GM23248 (cell line): Measurements from ENCODE around the gene FAM3D. TPM values are rescaled to one million over a fixed set of nuclear protein-coding genes. Genes with fewer than 3 reads are reported as not detected.

Experiments
- DNase-seq: peaks from one replicate; pipeline ENCODE4 v3.0.0-alpha.2; 2015
- H2AFZ ChIP-seq: fragments of 200-600 bp; sonication (generic); 2 replicates; pipeline ENCODE4 v1.6.1; 2016; ENCODE audit warnings: antibody characterized with exemption
- H3F3A ChIP-seq: fragments of 200-600 bp; sonication (generic); 2 replicates; pipeline ENCODE4 v1.6.1; 2016; ENCODE audit warnings: mild to moderate bottlenecking, antibody characterized with exemption, mixed run types; ENCODE audit not compliant: insufficient read depth
- H3K27ac ChIP-seq: fragments of 200-600 bp; sonication (generic); 2 replicates; pipeline ENCODE4 v1.5.1; 2016; ENCODE audit warnings: mild to moderate bottlenecking
- H3K27me3 ChIP-seq: fragments of 200-600 bp; sonication (generic); replicated peaks from 2 replicates; pipeline ENCODE4 v1.6.1; 2016; ENCODE audit warnings: mild to moderate bottlenecking; ENCODE audit not compliant: insufficient read depth
- H3K36me3 ChIP-seq: fragments of 200-600 bp; sonication (generic); 2 replicates; pipeline ENCODE4 v1.6.1; 2016; ENCODE audit warnings: low read depth, mild to moderate bottlenecking
- H3K4me1 ChIP-seq: fragments of 200-600 bp; sonication (generic); 2 replicates; pipeline ENCODE4 v1.6.1; 2016; ENCODE audit warnings: mild to moderate bottlenecking; ENCODE audit not compliant: insufficient read depth
- H3K4me2 ChIP-seq: fragments of 200-600 bp; sonication (generic); one replicate; pipeline ENCODE4 v1.6.1; 2016; ENCODE audit warnings: mild to moderate bottlenecking; ENCODE audit not compliant: unreplicated experiment
- H3K4me3 ChIP-seq: fragments of 200-600 bp; sonication (generic); 2 replicates; pipeline ENCODE4 v1.5.1; 2016; ENCODE audit warnings: mild to moderate bottlenecking
- H3K79me2 ChIP-seq: fragments of 200-600 bp; sonication (generic); 2 replicates; pipeline ENCODE4 v1.6.1; 2016; ENCODE audit warnings: mild to moderate bottlenecking; ENCODE audit not compliant: insufficient read depth
- H3K9ac ChIP-seq: fragments of 200-600 bp; sonication (generic); 2 replicates; pipeline ENCODE4 v1.6.1; 2016; ENCODE audit warnings: mild to moderate bottlenecking
- H3K9me2 ChIP-seq: fragments of 200-600 bp; sonication (generic); 2 replicates; pipeline ENCODE4 v1.6.1; 2016; ENCODE audit warnings: mixed run types, mild to moderate bottlenecking, moderate library complexity; ENCODE audit not compliant: insufficient read depth
- H3K9me3 ChIP-seq: fragments of 200-600 bp; sonication (generic); one replicate; pipeline ENCODE4 v1.6.1; 2017; ENCODE audit warnings: low read depth
- H4K20me1 ChIP-seq: fragments of 200-600 bp; sonication (generic); 2 replicates; pipeline ENCODE4 v1.6.0; 2016; ENCODE audit not compliant: insufficient read depth
- EZH2 ChIP-seq: fragments of 200-600 bp; sonication (generic); IDR thresholded peaks from 2 replicates; pipeline ENCODE4 v1.6.1; 2018; ENCODE audit warnings: antibody characterized with exemption, mild to moderate bottlenecking; ENCODE audit not compliant: insufficient read depth, poor library complexity, severe bottlenecking
- EZH2phosphoT487 ChIP-seq: fragments of 200-600 bp; sonication (generic); IDR thresholded peaks from 2 replicates; pipeline ENCODE4 v1.6.1; 2018; ENCODE audit warnings: antibody characterized with exemption, moderate library complexity, mild to moderate bottlenecking, low read depth; ENCODE audit not compliant: insufficient read depth
- WGBS, 2 experiments: methylation state at CpG; one replicate each; pipeline ENCODE4 v1.1.6; 2015 to 2017; ENCODE audit warnings: low lambda C conversion rate in 2 of 2, low coverage in 1 of 2; ENCODE audit errors: missing lambda C conversion rate in 2 of 2; 5-methylcytosine and 5-hydroxymethylcytosine counted together
- in situ Hi-C: fragments of 300-500 bp; cut with MboI; formaldehyde crosslinking; loops from 2 replicates; pipeline ENCODE4 v1.15.0; 2020
- polyA plus RNA-seq: library from polyadenylated mRNA; unstranded; fragments of >200 nt; fragmentation: Nextera tagmentation; extraction: Ambion mirVana; gene quantifications from 2 replicates; pipeline ENCODE4 v1.2.1, GENCODE V29; 2016
- total RNA-seq: library from RNA; depleted of rRNA; stranded (reverse); fragments of >200 nt; shearing (Covaris generic); gene quantifications from 2 replicates; pipeline ENCODE4 v1.2.3, GENCODE V29; 2014

FAM3D gene
- total and polyA plus RNA-seq, 2 experiments from 2014 or later, result not detected

DNA sequence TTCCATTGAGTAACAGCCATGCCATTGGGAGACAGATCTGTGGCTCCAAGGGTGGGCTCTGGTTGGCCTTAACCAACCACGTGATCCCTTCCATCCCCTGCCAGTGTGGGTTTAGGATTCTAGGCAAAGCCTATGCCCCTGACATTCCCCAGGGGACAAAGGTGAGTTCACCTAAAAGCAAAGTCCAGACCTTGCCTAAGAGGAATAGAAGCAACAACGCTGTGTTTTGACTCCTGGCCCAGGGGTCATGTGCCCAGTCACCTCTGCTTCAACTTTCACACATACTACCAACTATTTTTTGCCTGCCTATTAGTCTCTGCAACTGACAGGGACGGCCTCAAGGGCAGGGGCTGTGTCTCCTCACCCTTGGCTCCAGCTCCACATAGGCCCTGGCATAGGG, 42.0 kb downstream of the FAM3D start:
- Histone ChIP-seq H3K4me3 (no peak overlapping the region), H3K9me3 (no peaks in the 10 kb centered on the region), H3K36me3 (no peaks in the 10 kb centered on the region), H3K4me1 (peaks cover 15% of the 10 kb centered on the region), H2AFZ (no peak overlapping the region), H3F3A (peaks cover 15% of the 10 kb centered on the region), H3K27ac (no peak overlapping the region), H3K9me2 (no peaks in the 10 kb centered on the region), H3K27me3 (no peaks in the 10 kb centered on the region), H3K79me2 (no peaks in the 10 kb centered on the region), H4K20me1 (no peaks in the 10 kb centered on the region), H3K9ac (no peak overlapping the region), H3K4me2 (no peak overlapping the region)
- in situ Hi-C loops, result no loop called here
- WGBS, 2 experiments, result 47 to 50% methylated on average over 3 of the region's 3 CpGs
- no peak for DNase-seq
- TF ChIP-seq EZH2phosphoT487, result no peak
- TF ChIP-seq EZH2, result no peak

DNA sequence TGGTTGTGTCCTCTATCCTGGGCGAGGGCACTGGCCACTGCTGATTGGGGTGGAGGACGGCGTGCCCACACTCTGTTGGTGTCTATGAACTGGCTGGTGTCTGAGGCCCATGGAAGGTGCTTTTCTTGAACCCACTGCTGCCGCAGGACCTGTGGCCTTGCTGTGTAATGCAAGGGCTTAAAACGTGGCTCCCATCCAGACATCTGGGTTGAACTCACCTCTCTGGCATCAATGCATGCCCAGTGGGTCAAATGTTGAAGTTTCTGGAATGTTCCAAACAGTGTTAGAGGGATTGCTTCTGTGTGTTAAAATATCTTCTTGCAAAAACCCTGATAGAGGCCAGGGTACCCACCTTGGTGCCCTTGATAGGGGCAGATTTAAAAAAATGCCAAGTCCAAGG, 42.6 kb downstream of the FAM3D start:
- Histone ChIP-seq H3K36me3 (no peaks in the 10 kb centered on the region), H3K27ac (no peak overlapping the region), H4K20me1 (no peaks in the 10 kb centered on the region), H3K79me2 (no peaks in the 10 kb centered on the region), H3K4me2 (no peak overlapping the region), H3K4me1 (peaks cover 10% of the 10 kb centered on the region), H3K27me3 (no peaks in the 10 kb centered on the region), H3F3A (peaks cover 11% of the 10 kb centered on the region), H3K9me2 (no peaks in the 10 kb centered on the region), H3K9ac (no peak overlapping the region), H2AFZ (no peak overlapping the region), H3K9me3 (no peaks in the 10 kb centered on the region), H3K4me3 (no peak overlapping the region)
- 67 to 72% methylated on average over 5 of the region's 5 CpGs for WGBS, 2 experiments
- DNase-seq, result peak; percentile 20
- TF ChIP-seq EZH2, result no peak
- no peak for TF ChIP-seq EZH2phosphoT487
- in situ Hi-C loops, result no loop called here

DNA sequence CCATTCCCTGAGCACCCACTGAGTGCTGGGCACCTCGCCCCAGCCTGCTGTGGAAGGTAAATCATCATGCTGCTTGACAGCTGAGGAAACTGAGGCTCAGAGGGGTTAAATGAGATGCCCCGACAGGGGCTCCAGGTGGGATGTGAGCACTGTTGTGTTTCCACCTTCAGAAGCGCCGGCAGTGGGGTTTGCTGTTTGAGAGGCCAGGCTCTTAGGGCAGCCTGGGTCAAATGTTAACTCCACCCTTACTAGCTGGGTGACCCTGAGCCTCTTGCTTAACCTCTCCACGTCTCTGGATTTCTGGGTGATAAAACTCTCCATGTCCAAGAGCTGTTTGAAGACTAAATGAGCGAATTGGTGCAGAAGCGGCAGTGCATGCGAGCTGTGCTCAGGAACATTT, 43.1 kb downstream of the FAM3D start:
- Histone ChIP-seq H3K9me2 (no peaks in the 10 kb centered on the region), H3K27me3 (no peaks in the 10 kb centered on the region), H3K27ac (no peak overlapping the region), H3K4me1 (peaks cover 6% of the 10 kb centered on the region), H3K9me3 (no peaks in the 10 kb centered on the region), H3K79me2 (no peaks in the 10 kb centered on the region), H4K20me1 (no peaks in the 10 kb centered on the region), H2AFZ (no peak overlapping the region), H3K4me2 (no peak overlapping the region), H3K4me3 (no peak overlapping the region), H3K36me3 (no peaks in the 10 kb centered on the region), H3K9ac (no peak overlapping the region), H3F3A (peaks cover 9% of the 10 kb centered on the region)
- WGBS, 2 experiments, result 71% methylated on average over 8 of the region's 8 CpGs
- in situ Hi-C loops, result no loop called here
- DNase-seq, result no peak
- TF ChIP-seq EZH2phosphoT487 (no peak), EZH2 (no peak)

DNA sequence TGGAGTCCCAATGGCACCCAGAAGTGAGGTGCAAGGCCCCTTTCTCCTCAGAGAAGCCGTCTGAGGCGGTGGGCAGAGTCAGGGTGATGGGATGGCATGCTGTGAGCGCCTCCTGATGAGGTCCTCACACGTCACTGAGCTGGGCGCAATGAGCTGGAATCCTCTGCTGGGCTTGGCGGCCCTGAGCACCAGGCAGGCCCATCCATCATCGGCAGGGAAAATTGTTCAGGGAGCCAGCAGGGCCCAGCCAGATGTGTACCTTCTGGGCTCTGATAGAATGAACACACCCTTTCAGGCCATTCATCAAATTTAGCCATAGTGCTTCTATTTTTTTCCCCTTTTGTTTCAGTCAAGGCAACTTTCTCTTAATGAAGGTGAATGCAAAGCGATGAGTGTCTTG, 43.7 kb downstream of the FAM3D start:
- H3K27ac ChIP-seq, result no peak overlapping the region

DNA sequence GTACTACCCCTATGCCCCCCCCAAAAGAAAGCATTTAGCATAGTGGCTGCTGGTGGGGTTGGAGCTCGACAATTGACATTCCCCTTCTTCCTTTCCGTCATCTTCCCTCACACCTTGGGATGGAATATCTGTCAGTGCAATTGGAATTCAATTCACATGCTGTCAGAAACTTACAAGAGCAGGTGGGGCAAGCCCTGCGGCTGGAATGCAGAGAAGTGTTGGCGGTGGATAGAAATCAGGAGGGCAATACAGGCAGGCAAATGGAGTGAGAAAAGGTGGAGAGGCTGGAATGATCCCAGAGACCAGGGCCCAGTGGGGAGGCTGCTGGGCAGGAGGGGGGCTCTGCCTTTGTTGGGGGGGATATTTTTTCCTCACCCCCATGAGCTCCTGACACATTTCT, 44.1 kb downstream of the FAM3D start:
- no peaks in the 10 kb centered on the region for H3K36me3 ChIP-seq
- H3F3A ChIP-seq, result no peaks in the 10 kb centered on the region
- no peaks in the 10 kb centered on the region for H3K79me2 ChIP-seq
- in situ Hi-C loops, result no loop called here
- H4K20me1 ChIP-seq, result no peaks in the 10 kb centered on the region
- H3K9ac ChIP-seq, result no peak overlapping the region
- H3K4me2 ChIP-seq, result no peak overlapping the region
- H3K9me3 ChIP-seq, result no peaks in the 10 kb centered on the region
- no peaks in the 10 kb centered on the region for H3K4me1 ChIP-seq
- no peak overlapping the region for H3K27ac ChIP-seq
- TF ChIP-seq EZH2phosphoT487 (no peak), EZH2 (no peak)
- no peak overlapping the region for H3K4me3 ChIP-seq
- H2AFZ ChIP-seq, result no peak overlapping the region
- no peaks in the 10 kb centered on the region for H3K9me2 ChIP-seq
- H3K27me3 ChIP-seq, result no peaks in the 10 kb centered on the region
- no peak for DNase-seq
- 89% methylated on average over 4 of the region's 4 CpGs for WGBS, 2 experiments

More for the DNA sequence above, 43.7 kb downstream of the FAM3D start:
- H3K4me1 ChIP-seq, result no peaks in the 10 kb centered on the region
- H3K36me3 ChIP-seq, result no peaks in the 10 kb centered on the region
- H4K20me1 ChIP-seq, result no peaks in the 10 kb centered on the region
- H3K9me3 ChIP-seq, result no peaks in the 10 kb centered on the region
- no peaks in the 10 kb centered on the region for H3K27me3 ChIP-seq
- H3K9ac ChIP-seq, result no peak overlapping the region
- in situ Hi-C loops, result no loop called here
- no peak overlapping the region for H2AFZ ChIP-seq
- peaks cover 3% of the 10 kb centered on the region; the same call in 1 of the 2 replicates for H3F3A ChIP-seq
- no peaks in the 10 kb centered on the region for H3K79me2 ChIP-seq
- DNase-seq, result no peak
- H3K9me2 ChIP-seq, result no peaks in the 10 kb centered on the region
- no peak overlapping the region for H3K4me2 ChIP-seq
- 78 to 91% methylated on average over 8 of the region's 8 CpGs for WGBS, 2 experiments
- no peak overlapping the region for H3K4me3 ChIP-seq
- TF ChIP-seq EZH2 (no peak), EZH2phosphoT487 (no peak)
